Measurements from ENCODE around the gene HNF1B. TPM values are rescaled to one million over a fixed set of nuclear protein-coding genes. Genes with fewer than 3 reads are reported as not detected.
A peak's percentile ranks its signal among the peaks of the same experiment; 100 is the strongest.

The HNF1B gene
- polyA plus RNA-seq, 1 of the 3 experiments (the other 2 are of a cell fraction) = not detected

DNA sequence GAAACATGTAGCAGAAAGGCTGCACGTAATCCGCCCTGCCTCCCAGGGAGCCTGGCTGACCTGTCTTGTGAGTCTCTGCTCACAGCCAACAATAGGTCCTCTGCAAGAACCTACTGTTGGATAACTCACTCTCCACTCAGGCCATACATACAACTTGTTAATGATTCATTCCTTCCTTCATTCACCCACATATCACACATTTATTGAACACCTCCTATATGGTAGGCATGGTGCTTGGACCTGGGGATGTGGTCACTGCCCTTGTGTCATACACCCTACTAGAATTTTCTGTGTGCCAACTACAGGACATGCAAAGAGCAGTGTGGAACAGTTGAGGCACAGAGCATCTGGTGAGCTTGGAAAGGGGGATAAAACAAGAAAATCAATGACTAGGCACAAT lies 28.1 kb upstream of the HNF1B start:
- Histone ChIP-seq H3K9me2 (no peaks in the 10 kb centered on the region), H3K27ac (ENCODE audit: low read depth in 2 of 2, low read length in 1 of 2) (no peak overlapping the region), H3K4me1 (ENCODE audit: control insufficient read depth in 1 of 2, insufficient read depth in 2 of 2, low read depth in 1 of 2, low read length in 1 of 2) (no peaks in the 10 kb centered on the region), H3K4me2 (no peak overlapping the region), H3K9ac (no peak overlapping the region), H4K20me1 (ENCODE audit: insufficient read depth) (no peaks in the 10 kb centered on the region), H2AFZ (ENCODE audit: low read depth) (no peak overlapping the region), H3K27me3 (ENCODE audit: insufficient read depth) (no peaks in the 10 kb centered on the region), H3F3A (replicated peaks; ENCODE audit: insufficient read depth) (no peaks in the 10 kb centered on the region), H3K9me3 (no peaks in the 10 kb centered on the region), H3K79me2 (ENCODE audit: insufficient read depth) (no peaks in the 10 kb centered on the region), H3K4me3 (ENCODE audit: low read depth in 2 of 2, low read length in 1 of 2) (no peak overlapping the region), H3K36me3 (replicated peaks in 1 of 2; ENCODE audit: control insufficient read depth in 1 of 2, insufficient read depth in 2 of 2, low read length in 1 of 2) (no peaks in the 10 kb centered on the region)
- TF ChIP-seq, protein P1, sequence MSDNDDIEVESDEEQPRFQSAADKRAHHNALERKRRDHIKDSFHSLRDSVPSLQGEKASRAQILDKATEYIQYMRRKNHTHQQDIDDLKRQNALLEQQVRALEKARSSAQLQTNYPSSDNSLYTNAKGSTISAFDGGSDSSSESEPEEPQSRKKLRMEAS (IDR thresholded peaks at IDR 0.05; ENCODE audit: low read depth) = no peak
- no peak for TF ChIP-seq EP300 (IDR thresholded peaks at IDR 0.05; ENCODE audit: borderline replicate concordance in 1 of 2, low read depth in 1 of 2, low read length in 1 of 2)
- no peak for TF ChIP-seq SIN3A (IDR thresholded peaks at IDR 0.05; ENCODE audit: borderline replicate concordance, low read depth, low read length)
- TF ChIP-seq FOXM1 (IDR thresholded peaks at IDR 0.05; ENCODE audit: low read depth) = no peak
- TF ChIP-seq, protein P2, sequence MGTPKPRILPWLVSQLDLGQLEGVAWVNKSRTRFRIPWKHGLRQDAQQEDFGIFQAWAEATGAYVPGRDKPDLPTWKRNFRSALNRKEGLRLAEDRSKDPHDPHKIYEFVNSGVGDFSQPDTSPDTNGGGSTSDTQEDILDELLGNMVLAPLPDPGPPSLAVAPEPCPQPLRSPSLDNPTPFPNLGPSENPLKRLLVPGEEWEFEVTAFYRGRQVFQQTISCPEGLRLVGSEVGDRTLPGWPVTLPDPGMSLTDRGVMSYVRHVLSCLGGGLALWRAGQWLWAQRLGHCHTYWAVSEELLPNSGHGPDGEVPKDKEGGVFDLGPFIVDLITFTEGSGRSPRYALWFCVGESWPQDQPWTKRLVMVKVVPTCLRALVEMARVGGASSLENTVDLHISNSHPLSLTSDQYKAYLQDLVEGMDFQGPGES (IDR thresholded peaks at IDR 0.05; ENCODE audit: low read depth, low read length) = no peak
- TF ChIP-seq TAF1 (IDR thresholded peaks at IDR 0.05; ENCODE audit: borderline replicate concordance, low read depth, low read length) = no peak
- TF ChIP-seq, protein P3, sequence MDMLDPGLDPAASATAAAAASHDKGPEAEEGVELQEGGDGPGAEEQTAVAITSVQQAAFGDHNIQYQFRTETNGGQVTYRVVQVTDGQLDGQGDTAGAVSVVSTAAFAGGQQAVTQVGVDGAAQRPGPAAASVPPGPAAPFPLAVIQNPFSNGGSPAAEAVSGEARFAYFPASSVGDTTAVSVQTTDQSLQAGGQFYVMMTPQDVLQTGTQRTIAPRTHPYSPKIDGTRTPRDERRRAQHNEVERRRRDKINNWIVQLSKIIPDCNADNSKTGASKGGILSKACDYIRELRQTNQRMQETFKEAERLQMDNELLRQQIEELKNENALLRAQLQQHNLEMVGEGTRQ (IDR thresholded peaks at IDR 0.05; ENCODE audit: borderline replicate concordance, low read depth, low read length) = no peak
- TF ChIP-seq EZH2phosphoT487 (IDR thresholded peaks at IDR 0.05; ENCODE audit: borderline replicate concordance, low read depth) = no peak
- no peak for TF ChIP-seq GATA2 (CRISPR knock-in tag; IDR thresholded peaks at IDR 0.05)
- POLR2A ChIA-PET = interaction anchor here (0.6 kb wide), 1 partner anchor 32 kb away, joined by 6 read pairs; no protein-coding TSS in a partner anchor
- WGBS (ENCODE audit: low lambda C conversion rate) = 80% methylated on average over 2 of the region's 2 CpGs
- CTCF ChIA-PET = no interaction called here
- DNase-seq = no peak

DNA sequence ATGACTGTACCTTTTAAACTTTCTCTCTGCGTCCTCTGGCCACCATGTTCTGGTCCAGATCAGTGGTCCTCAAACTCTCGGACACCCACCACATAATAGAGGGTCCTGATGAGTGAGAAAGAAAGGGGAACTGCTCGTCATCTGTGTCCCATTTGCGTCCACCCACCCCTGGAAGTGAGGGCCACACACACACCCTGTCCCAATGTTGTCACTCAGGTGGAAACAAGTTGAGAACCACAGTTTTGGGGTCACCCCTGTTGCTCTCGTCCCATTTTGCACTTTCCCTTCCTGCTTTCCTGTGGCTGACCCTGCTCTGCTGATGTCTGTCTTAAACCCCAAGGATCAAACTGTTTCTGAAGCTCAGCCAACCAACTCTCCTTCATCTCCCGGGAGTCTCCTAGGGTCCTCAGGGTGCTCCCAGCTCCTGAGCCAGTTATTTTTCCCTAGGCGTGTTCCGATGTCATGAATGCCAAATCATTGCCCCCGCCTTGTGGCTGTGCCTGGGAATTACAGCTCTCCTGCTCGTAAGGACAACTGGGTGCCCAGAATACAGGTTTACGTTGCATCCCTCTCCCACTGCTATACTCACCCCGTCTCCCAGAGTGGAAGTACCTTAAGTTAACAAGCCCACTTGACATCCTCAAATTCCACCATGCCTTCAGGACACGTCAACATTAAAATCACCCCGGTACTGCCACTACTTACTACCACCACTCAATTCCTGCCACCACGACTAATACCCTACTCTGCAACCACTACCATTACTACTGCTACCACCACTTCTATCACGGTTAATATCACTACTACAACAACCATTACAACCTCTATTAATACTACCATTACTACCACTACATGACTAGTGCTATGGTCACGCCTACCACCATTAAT lies 26.0 kb upstream of the HNF1B start:
- Histone ChIP-seq H3K36me3 (replicated peaks in 1 of 2; ENCODE audit: control insufficient read depth in 1 of 2, insufficient read depth in 2 of 2, low read length in 1 of 2) (no peaks in the 10 kb centered on the region), H4K20me1 (ENCODE audit: insufficient read depth) (no peaks in the 10 kb centered on the region), H3K4me1 (ENCODE audit: control insufficient read depth in 1 of 2, insufficient read depth in 2 of 2, low read depth in 1 of 2, low read length in 1 of 2) (no peaks in the 10 kb centered on the region), H3K4me3 (ENCODE audit: low read depth in 2 of 2, low read length in 1 of 2) (no peak overlapping the region), H3K9ac (no peak overlapping the region), H3K79me2 (ENCODE audit: insufficient read depth) (no peaks in the 10 kb centered on the region), H2AFZ (ENCODE audit: low read depth) (peak overlapping the region; percentile 50; the same call in 1 of the 2 replicates), H3K9me3 (no peaks in the 10 kb centered on the region), H3K4me2 (no peak overlapping the region), H3F3A (replicated peaks; ENCODE audit: insufficient read depth) (no peaks in the 10 kb centered on the region), H3K9me2 (no peaks in the 10 kb centered on the region), H3K27me3 (ENCODE audit: insufficient read depth) (0 out of 2 replicates have a peak, but pooled peaks cover 3% of the 10 kb centered on the region), H3K27ac (ENCODE audit: low read depth in 2 of 2, low read length in 1 of 2) (no peak overlapping the region)
- TF ChIP-seq RAD21 (IDR thresholded peaks at IDR 0.05; ENCODE audit: low read length) (peak; percentile 69), RXRA (IDR thresholded peaks at IDR 0.05; ENCODE audit: borderline replicate concordance, low read depth) (no peak), SMC3 (IDR thresholded peaks at IDR 0.05; ENCODE audit: low read depth, low read length) (peak; percentile 85)
- TF ChIP-seq, protein P4, sequence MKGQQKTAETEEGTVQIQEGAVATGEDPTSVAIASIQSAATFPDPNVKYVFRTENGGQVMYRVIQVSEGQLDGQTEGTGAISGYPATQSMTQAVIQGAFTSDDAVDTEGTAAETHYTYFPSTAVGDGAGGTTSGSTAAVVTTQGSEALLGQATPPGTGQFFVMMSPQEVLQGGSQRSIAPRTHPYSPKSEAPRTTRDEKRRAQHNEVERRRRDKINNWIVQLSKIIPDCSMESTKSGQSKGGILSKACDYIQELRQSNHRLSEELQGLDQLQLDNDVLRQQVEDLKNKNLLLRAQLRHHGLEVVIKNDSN (IDR thresholded peaks at IDR 0.05; ENCODE audit: borderline replicate concordance, low read depth) = no peak
- TF ChIP-seq, protein P5, sequence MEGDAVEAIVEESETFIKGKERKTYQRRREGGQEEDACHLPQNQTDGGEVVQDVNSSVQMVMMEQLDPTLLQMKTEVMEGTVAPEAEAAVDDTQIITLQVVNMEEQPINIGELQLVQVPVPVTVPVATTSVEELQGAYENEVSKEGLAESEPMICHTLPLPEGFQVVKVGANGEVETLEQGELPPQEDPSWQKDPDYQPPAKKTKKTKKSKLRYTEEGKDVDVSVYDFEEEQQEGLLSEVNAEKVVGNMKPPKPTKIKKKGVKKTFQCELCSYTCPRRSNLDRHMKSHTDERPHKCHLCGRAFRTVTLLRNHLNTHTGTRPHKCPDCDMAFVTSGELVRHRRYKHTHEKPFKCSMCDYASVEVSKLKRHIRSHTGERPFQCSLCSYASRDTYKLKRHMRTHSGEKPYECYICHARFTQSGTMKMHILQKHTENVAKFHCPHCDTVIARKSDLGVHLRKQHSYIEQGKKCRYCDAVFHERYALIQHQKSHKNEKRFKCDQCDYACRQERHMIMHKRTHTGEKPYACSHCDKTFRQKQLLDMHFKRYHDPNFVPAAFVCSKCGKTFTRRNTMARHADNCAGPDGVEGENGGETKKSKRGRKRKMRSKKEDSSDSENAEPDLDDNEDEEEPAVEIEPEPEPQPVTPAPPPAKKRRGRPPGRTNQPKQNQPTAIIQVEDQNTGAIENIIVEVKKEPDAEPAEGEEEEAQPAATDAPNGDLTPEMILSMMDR (IDR thresholded peaks at IDR 0.05) = peak; percentile 73
- ChIA-PET POLR2A (no interaction called here), CTCF (interaction anchor here (0.6 to 2.3 kb wide), 22 partner anchors 10 to 264 kb away, joined by 3 to 15 read pairs (median 3); partner anchors contain the start of gene SYNRG)
- 39% methylated on average over 17 of the region's 17 CpGs for WGBS (ENCODE audit: low lambda C conversion rate)
- peak; percentile 45 for DNase-seq

Data from SK-N-SH (cell line).